GM04504 (cell line): ENCODE results near the gene CPEB1.
"Not testable (repeated sequence)": the region's sequence is repeated elsewhere in the genome, so short reads cannot be mapped to it uniquely, and the experiment has no call there.

ENCODE experiments used
- DNase-seq: peaks from one replicate; pipeline ENCODE4 v3.0.0-alpha.2; 2012; ENCODE audit warnings: low read depth

Gene CPEB1

DNA sequence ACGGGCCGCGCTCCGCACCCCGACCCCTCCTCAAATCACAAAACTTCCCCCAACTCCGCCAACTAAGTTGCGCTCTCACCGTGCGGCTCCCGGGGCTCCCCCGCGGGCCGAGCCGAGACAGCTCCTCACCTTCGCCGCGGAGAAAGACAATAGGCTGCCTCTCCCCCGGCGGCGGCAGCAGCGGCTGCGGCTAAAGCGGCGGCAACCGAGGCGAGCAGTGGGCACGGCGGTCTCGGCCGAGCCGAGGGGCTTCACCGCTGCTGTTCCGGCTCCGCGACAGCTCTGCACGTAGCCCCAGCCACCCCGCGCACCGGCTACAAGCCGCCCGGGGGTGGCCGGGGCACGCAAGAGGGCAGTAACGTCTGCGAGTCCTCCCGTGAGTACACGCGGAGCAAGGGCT lies 133.6 kb downstream of the CPEB1 start:
- not testable (repeated sequence) for DNase-seq

DNA sequence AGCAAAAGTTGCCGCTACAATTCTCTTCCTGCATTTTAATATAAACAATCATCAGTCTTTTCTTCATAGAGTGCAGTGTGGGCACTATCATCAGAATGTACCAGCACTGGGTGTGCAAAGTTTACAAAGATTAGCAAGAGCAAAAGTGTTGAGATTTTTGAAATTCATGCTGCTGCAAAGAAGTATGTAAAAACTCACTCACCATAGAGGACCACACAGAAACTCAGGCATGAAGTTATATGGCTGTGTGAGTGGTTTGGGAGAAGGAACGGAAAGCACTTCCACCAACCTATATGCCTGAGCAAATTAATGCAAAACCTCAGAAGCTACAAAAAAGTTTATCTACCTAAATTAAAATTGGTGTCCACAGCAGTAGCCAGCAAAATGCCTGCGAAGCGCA lies 139.5 kb downstream of the CPEB1 start:
- not testable (repeated sequence) for DNase-seq

DNA sequence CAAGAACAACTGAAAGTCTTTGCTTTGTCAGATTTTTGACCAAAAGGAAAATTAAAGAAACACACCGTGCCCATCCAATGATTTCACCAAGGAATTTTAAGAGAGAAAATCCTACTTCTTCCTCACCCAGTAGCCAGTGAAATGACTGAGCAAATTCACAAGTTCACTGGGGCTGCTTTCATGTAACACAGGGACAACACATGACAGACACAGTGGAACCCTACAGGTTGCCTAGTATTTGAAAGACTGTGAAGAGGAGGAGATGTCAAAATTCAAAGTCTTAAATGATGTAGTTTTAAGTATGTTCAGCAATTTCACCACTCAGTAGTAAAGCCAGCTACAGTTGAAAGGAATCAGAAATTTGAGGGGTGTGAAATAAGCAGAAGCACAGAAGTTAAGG lies 140.1 kb downstream of the CPEB1 start:
- not testable (repeated sequence) for DNase-seq

DNA sequence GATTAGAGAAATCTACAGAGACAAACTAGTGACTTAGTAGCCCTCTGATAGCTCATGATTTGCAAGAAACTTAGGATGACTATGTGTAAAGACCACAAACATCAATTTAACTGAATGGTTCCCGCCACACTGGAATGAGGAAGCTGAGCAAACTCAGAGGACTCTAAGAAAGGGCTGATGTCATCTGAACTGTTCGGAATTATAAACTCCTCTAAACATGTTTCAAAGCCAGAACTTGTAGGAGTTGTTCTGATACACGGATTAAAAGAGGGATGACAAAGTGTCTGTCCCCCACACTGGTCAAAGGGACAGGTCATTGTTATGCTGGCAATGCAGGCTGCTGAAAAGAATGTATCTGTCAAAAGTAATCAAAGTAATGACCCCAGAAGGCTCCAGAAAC lies 141.3 kb downstream of the CPEB1 start:
- not testable (repeated sequence) for DNase-seq

DNA sequence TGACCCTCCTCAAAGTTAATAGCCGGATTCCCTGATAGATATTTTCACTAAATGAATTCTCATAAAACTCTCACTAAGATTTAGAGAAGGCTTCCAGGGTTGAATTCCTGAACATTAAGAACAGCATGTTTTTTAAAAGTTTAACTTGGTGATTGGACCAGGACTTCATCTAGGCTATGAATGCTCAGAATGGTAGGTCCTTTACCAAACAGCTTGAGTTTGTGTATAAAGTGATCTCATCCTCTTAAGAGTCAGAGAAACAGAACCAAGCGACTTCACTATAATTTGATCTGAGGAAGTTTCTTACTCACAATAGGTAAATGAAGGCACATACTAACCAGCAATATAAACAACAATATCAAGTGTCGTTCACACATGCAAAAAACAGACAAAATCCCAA lies 143.1 kb downstream of the CPEB1 start:
- not testable (repeated sequence) for DNase-seq

DNA sequence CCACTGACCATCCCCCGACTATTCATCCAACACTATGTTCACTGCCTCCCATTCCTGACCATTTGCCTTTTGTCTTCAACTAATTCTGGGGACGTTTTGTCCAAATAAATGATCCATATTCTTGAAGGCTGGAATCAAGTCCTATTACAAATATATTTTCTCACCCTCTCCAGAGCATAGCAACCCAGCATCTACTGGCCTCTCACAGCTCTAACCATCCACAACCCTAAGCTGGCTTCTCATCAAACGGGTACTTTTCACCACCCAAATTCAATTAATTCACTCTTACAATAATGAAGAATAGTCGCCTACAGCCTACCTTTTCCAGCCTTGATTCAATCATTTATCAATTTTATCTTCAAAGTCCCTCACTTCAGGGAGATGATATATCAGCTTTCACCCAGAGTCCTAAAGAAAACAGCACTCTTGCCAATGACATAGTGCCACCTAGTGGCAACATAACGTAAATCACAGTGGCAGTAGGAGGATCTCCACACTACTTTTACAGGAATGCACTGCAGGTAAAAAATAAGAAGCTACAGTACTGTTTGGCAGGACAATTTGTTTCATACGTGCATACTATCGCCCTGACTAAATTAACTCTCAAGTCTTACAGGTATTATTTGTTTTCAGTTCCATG lies 144.3 kb downstream of the CPEB1 start:
- DNase-seq: not testable (repeated sequence)

DNA sequence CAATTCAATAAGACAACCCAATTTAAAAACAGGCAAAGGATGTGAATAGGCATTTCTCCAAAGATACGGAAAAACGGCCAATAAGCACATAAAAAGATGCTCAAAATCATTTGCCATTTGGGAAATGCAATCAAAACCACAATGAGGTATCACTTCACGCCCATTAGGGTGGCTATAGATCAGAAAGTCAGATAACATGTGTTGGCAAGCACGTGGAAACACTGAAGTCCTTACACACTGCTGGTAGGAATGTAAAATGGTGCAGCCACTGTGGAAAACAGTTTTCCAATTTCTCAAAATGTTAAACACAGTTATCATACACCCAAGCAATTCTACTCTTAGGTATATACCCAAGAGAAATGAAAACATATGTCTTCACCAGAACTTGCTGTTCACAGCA lies 146.4 kb downstream of the CPEB1 start:
- DNase-seq: not testable (repeated sequence)

DNA sequence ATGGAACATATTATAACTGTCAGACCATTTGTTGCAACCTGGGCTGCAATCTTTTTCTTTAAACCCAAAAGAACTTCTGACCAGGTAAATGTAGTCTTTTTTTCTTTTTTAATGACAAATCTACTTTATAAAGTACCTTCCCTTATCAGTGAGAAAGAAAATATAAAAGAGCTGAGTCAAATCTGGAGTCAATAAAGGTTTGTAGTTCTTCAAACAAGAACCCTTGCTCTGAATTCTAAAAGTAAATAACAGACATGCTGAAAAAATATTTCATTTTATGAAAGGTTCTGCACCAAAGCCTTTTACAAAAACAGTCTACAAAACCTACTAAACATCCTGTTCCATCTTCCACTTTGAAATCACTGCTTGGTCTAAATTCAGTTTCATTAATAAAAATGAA lies 149.2 kb downstream of the CPEB1 start:
- not testable (repeated sequence) for DNase-seq
